Left kidney (tissue), 2 donors: ENCODE data around the gene CELSR1. TPM values are rescaled to one million over a fixed set of nuclear protein-coding genes. Genes with fewer than 3 reads are reported as not detected.

Experiments
- DNase-seq: peaks from one replicate; pipeline ENCODE4 v3.0.0-alpha.2; 2013
- polyA plus RNA-seq: library from polyadenylated mRNA; unstranded; fragments of 120-200 nt; gene quantifications from one replicate; pipeline ENCODE4 v1.2.1, GENCODE V29; 2013; ENCODE audit not compliant: insufficient read length

CELSR1 gene
- polyA plus RNA-seq, 1 donor: 26.1 TPM

DNA sequence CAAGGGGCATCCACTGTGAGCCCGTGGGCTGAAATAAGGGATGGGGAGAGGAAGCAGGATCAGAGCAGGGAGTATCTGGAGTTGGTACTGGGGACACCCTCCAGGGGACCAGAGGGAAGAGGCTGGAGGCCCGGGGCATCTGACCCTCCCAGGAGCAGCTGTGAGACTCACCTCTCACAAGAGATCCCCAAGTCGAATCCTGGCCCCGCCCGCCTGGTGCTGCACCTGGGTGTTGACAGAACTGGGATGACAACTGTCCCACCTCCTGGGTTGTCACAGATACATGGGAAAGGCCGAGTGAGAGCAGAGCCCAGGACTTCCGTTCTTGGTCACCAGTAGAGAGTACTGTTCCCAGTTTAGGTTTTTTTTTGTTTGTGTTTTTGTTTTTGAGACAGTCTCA lies 78.9 kb downstream of the CELSR1 start:
- no peak for DNase-seq

DNA sequence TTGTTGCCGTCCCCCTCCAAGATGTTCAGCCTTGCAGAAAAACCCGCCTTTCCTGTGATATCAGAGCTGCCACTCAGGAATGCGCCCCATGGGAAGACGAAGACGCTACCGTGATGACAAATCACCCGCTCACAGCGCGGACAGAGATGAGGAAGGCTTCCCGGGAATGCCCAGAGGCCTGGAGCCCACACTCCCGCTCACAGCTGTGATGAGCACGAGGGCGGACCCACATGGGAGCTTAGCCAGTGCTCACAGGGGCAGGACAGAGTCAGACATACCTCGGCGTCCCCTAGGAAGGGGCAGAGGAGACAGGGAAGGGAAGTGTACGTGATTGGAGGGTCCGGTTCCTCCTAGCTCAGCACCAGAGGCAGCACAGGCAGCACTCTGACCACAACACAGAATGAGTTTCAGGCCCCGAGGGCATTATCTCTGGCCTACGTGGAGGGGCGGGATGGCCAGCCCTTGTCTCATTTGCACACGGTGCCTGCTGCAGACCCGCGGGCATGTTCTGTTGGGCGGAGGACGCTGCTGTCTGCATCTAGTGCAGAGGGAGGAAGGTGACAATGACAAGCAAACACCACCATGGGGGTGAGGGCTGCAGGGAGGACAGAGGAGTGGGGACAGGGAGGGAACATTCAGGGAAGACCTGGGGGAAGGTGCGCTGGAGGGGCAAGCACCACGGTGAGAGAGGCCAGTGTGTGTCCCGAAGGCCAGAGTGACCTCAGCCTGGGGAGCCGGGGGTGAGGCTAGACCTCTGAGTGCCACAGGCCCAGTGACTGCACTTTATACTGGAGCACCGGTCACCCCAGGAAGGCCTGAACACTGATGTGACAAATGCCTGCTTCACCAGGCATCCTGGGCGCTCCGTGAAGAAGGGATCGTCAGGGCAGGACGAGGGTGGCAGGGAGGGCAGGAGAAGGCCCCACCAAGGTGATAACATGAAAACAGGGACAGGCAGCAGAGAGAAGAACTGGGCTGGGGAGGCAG lies 79.6 kb downstream of the CELSR1 start:
- DNase-seq: no peak

- no peak for DNase-seq
Observed at GRCh38 chr22:46456818-46457163, 80.6 kb downstream of the CELSR1 start.

DNA sequence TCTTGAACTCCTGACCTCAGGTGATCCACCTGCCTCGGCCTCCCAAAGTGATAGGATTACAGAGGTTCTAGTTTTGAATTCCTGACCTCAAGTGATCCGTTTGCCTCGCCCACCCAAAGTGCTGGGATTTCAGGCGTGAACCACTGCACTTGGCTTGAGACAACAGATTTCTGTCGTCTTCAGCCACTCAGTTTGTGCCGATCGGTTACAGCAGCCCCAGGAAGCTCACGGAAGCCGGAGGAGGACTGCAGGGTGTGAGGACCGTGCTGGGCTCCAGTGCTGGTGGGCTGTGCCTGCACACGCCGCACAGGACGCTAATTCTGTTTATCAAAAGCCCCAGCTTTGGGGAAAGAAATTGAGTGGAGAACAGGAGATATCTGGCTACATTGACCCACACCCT lies 82.0 kb downstream of the CELSR1 start:
- DNase-seq: no peak

GRCh38 chr22:46454504-46455269 lies 82.7 kb downstream of the CELSR1 start:
- DNase-seq: no peak

- no peak for DNase-seq
Observed at GRCh38 chr22:46453829-46454503, 83.5 kb downstream of the CELSR1 start.

DNA sequence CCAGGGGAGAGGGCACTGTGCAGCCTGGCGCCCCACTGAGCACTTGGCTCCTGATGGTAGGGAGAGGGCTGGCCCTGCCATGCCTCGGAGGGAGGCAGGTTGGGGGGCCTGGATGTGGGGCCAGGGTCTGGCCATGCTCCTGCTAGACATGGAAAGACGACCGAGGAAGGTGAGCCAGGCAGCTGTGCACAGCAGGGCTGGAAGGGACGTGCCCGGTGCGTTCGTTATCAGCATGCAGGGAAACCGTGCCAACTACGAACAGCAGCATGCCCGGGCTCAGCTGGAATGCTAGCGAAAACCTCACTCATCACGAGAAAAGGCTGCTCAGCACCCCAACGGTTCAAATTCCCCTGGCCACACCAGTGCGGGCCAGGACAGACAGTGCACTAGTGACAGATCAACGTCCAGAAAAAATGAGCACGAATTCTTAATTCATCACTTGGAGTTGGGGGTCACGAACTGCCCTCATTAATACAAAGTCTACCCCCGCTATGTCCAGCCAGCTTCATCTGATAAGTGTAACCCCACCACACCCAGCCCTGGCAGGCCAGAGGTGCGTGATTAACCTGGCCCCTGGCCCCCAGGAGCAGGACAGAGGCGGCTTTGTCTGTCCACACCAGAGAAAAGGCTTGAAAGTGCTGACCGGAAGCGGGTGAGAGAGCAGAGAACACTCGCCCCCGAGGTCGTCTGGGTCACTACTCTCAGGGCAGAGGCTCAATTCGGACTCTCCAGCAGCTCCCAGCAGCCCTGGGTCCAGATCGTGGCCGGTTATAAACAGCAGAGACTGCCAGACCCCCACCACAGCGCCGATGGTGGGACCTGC lies 84.2 kb downstream of the CELSR1 start:
- DNase-seq: no peak

- DNase-seq: no peak
Observed at GRCh38 chr22:46452195-46453005, 85.0 kb downstream of the CELSR1 start.

DNA sequence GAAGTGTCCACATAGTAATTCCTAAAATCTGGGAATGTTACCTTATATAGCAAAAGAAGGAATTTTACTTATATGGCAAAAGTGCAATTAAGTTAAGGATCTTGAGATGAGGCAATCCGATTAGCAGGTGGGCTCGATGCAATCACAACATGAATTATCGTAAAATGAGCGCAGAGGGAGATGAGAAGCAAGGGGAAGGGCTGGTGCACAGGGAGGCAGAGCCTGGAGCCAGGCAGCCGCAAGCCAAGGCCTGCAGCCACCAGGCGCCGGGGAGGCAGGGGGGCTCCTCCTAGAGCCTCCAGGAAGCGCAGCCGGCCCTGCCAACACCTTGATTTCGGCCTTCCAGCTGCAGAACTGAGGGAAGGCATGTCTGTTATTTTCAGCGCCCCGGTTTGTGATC lies 85.7 kb downstream of the CELSR1 start:
- no peak for DNase-seq

DNA sequence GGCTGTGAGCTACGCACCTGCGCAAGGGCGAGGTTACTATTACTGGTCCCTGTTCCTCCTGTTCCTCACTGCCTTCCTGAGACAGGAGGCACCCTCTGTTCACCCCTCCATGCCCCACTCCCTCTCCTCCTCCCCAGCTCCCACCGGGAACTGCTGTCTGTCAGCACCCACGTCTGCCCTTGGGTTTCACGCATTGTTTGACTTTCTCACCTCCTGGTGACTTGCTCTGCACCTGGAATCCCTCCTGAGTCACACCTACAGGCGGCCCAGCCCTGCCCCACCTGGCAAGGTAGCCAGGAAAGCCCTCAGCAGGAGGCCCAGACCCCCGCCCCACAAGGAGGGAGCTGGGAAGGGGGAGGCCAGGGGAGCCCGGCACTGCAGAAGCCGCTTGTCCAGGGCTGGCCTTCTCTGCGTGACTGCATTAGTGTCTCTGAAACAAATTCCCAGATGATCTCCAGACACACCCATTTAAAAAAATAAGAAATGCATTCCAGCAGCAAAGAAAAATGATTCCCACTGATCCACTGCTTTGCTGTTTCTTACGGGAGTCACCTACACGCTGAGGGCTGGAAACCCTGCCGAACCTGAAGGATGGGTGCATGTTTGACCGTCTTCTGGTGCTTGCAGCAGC lies 86.4 kb downstream of the CELSR1 start:
- DNase-seq: no peak

DNA sequence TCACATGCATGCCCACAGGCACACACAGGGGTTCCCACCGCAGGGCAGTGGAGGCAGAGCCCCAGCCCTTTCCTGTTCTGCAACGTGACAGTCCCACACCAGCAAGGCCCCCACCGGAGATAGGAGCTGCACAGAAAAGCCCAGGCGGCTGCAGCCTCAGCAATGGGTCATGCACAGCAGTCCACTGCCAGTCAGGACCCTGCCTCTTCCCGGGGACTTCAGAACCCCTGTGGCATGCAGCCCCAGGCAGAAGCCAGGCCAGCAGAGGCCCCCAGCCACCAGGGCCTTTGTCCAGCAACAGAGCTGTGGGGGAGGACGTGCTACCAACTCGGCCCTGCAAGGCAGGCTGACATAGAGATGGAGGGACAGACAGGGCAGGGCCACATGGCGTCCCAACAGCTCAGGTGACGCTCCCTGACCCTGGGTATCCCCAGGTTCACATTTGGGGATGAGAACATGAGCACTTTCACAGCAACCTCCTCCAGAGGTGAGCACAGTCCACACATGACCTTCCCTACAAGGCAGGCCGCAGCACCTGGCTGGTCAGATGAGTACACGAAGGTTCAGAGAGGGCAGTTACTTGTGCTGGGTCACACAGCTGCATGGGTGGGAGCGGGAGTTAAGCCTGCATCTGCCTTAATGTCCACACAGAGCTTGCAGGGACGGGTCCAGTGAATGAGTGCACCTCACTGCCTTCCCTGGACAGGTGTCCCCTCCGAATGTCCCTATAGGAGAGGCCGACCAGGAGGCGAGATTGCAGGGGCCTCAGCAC lies 87.3 kb downstream of the CELSR1 start:
- DNase-seq: no peak

GRCh38 chr22:46449116-46449691 lies 88.2 kb downstream of the CELSR1 start:
- DNase-seq: no peak

GRCh38 chr22:46448333-46448732 lies 89.1 kb downstream of the CELSR1 start:
- DNase-seq: no peak

DNA sequence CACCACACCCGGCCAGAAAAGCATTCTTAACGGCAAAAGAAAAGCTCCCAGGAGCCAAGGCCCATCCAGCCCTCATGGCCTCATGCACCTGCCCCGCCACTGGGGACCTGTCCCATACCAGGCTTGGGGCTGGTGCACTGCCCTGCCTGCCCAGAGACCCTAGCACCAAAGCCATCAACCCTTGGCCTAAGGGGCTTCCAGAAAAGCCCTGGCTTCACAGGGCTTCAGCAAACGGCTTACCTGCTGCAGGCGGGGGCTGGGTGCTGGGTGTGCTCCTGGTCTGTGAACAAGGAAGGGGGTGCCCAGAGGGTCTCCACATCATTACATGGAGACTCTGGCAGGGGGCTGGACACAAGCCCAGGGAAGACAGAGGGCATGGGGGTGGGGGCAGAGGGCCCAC lies 89.5 kb downstream of the CELSR1 start:
- DNase-seq: no peak

GRCh38 chr22:46446799-46447198 lies 90.6 kb downstream of the CELSR1 start:
- no peak for DNase-seq

DNA sequence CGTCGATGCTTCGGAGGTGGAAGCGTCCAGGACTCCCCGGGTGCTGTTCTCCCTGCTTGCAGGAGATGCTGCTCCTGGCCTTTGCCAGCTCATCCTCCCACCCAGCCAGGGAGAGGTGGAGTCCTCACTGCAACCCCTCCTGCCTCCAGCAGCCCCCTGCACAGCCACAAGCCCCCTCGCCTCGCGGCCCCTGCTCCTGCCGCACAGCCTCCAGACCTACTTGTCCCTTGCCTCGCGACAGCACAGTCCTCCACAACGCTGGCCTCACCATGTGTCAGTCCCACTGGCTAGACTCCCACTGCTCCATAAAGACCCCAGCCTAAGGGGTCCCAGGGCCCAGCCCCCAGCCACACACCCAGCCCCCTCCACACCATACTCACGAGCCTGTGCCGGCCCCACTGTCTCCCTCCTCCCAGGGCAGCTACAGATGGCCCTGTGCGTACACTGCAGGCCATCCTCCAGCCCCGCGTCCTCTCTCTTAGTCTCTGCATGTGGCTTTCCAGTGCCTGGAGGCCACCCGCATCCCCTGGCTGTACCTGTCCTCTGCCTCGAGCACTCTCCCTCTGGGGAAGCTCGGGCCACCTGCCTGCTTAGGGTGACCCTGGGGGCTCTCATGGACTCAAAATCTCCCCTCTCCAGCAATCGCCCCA lies 91.5 kb downstream of the CELSR1 start:
- DNase-seq: no peak

- DNase-seq: no peak
Observed at GRCh38 chr22:46444390-46444854, 93.0 kb downstream of the CELSR1 start.

DNA sequence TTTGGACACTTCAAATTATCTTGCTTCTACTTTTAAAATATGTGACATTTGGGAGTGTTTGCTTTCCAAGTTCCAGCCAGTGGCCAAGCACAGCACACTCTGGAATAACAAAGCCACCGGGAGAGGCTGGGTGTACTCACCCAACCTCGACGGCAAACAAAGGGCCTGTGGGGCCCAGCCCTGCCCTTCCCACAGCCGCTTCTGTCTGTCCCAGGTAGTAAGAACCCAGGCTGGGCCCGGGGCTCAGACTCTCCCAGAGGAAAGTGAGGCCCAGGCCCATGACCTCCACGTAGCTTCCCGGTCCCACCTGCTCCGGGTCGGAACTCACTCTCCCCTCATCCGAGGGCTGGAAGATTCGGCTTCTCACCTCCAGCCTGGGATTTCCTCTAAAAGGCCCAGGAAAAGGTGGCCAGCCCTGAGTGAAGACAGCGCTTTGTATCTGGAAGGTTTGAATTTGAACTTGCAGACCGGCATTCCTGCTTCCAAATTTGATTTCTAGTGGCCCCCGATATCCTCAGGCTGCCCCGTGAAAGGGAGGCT lies 93.5 kb downstream of the CELSR1 start:
- no peak for DNase-seq
